Neural progenitor cell (in vitro differentiated cells): ENCODE data around the gene LIPK.

Experiments
- EZH2 ChIP-seq: fragments of 200-600 bp; sonication (generic); IDR thresholded peaks from 2 replicates; pipeline ENCODE4 v1.6.1; 2017; ENCODE audit warnings: antibody characterized with exemption, mild to moderate bottlenecking, moderate library complexity
- TF ChIP-seq, protein P1 (sequence below): fragments of 200-600 bp; sonication (generic); IDR thresholded peaks from 2 replicates; pipeline ENCODE4 v1.5.1; 2017; ENCODE audit warnings: antibody characterized with exemption, mild to moderate bottlenecking

DNA sequence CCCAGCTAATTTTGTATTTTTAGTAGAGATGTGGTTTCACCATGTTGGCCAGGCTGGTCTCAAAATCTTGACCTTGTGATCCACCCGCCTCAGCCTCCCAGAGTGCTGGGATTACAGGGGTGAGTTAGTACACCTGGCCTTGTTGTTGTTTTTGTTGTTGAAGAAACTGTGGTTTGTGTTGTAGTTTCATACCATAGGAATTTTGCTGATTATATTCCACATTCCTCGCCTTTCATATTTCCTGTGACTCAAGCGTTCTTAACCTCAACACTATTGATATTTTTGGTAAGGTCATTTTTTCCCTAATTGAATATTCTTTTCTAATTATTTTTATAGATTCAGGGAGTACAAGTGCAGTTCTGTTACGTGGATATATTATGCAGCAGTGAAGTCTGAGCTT, 25.1 kb upstream of the LIPK start:
- no peak for TF ChIP-seq EZH2
- TF ChIP-seq, protein P1, sequence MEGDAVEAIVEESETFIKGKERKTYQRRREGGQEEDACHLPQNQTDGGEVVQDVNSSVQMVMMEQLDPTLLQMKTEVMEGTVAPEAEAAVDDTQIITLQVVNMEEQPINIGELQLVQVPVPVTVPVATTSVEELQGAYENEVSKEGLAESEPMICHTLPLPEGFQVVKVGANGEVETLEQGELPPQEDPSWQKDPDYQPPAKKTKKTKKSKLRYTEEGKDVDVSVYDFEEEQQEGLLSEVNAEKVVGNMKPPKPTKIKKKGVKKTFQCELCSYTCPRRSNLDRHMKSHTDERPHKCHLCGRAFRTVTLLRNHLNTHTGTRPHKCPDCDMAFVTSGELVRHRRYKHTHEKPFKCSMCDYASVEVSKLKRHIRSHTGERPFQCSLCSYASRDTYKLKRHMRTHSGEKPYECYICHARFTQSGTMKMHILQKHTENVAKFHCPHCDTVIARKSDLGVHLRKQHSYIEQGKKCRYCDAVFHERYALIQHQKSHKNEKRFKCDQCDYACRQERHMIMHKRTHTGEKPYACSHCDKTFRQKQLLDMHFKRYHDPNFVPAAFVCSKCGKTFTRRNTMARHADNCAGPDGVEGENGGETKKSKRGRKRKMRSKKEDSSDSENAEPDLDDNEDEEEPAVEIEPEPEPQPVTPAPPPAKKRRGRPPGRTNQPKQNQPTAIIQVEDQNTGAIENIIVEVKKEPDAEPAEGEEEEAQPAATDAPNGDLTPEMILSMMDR = no peak
